HL-60 (cell line): ENCODE measurements around the gene CFAP69.

Experiments used
- DNase-seq, 2 experiments: peaks; one replicate each; pipeline ENCODE4 v3.0.0-alpha.2; 2010 to 2020; ENCODE audit warnings: low read depth in 1 of 2, low spot score in 1 of 2
- H3K27ac ChIP-seq: fragments of 250-450 bp; sonication (Bioruptor Pico); replicated peaks from 2 replicates; pipeline ENCODE4 v1.5.1; 2020; ENCODE audit warnings: mild to moderate bottlenecking, moderate library complexity
- H3K27me3 ChIP-seq: fragments of 250-450 bp; sonication (Bioruptor Pico); 2 replicates; pipeline ENCODE4 v1.5.1; 2021; ENCODE audit warnings: mild to moderate bottlenecking, moderate library complexity; ENCODE audit not compliant: insufficient read depth, poor library complexity, severe bottlenecking
- H3K4me3 ChIP-seq: replicated peaks from 2 replicates; pipeline ENCODE4 v1.5.1; 2011; ENCODE audit warnings: mild to moderate bottlenecking, control low read depth, low read length; ENCODE audit not compliant: insufficient read depth
- CTCF ChIP-seq: IDR thresholded peaks from one replicate; pipeline ENCODE4 v1.5.1; 2011; ENCODE audit warnings: low read length, control low read depth, inconsistent platforms; ENCODE audit not compliant: insufficient read depth
- GABPA ChIP-seq: IDR thresholded peaks from 2 replicates; pipeline ENCODE4 v1.6.1; 2012; ENCODE audit warnings: low read depth
- POLR2AphosphoS5 ChIP-seq: IDR thresholded peaks from 2 replicates; pipeline ENCODE4 v1.6.1; 2012; ENCODE audit warnings: low read depth
- REST ChIP-seq: IDR thresholded peaks from 2 replicates; pipeline ENCODE4 v1.6.1; 2012; ENCODE audit warnings: low read depth; ENCODE audit not compliant: insufficient replicate concordance
- SPI1 ChIP-seq: IDR thresholded peaks from 2 replicates; pipeline ENCODE4 v1.6.1; 2012; ENCODE audit warnings: low read depth, mild to moderate bottlenecking, borderline replicate concordance

Gene CFAP69

GRCh38 chr7:90238583-90238982 is 6.4 kb upstream of the CFAP69 start:
- no peak for DNase-seq
- Histone ChIP-seq H3K27me3 (no peaks in the 10 kb centered on the region), H3K27ac (no peak overlapping the region), H3K4me3 (no peak overlapping the region)
- no peak for TF ChIP-seq SPI1
- TF ChIP-seq REST, result no peak
- no peak for TF ChIP-seq GABPA
- no peak for TF ChIP-seq POLR2AphosphoS5
- no peak for TF ChIP-seq CTCF

- Histone ChIP-seq H3K27ac (no peak overlapping the region), H3K4me3 (no peak overlapping the region), H3K27me3 (no peaks in the 10 kb centered on the region)
- TF ChIP-seq GABPA (no peak), CTCF (no peak)
- DNase-seq, result no peak
Measured at GRCh38 chr7:90239050-90239449, 5.9 kb upstream of the CFAP69 start.

GRCh38 chr7:90239625-90240228 is 5.2 kb upstream of the CFAP69 start:
- H3K27me3 ChIP-seq, result no peaks in the 10 kb centered on the region
- no peak overlapping the region for H3K4me3 ChIP-seq
- no peak overlapping the region for H3K27ac ChIP-seq
- no peak for DNase-seq
- TF ChIP-seq CTCF, result no peak
- no peak for TF ChIP-seq POLR2AphosphoS5
- no peak for TF ChIP-seq GABPA
- no peak for TF ChIP-seq SPI1
- no peak for TF ChIP-seq REST
